Measurements from ENCODE around the gene POLR1A.

POLR1A gene

GRCh38 chr2:86019121-86019520, 86.6 kb downstream of the POLR1A start:
- DNase-seq: no peak

DNA sequence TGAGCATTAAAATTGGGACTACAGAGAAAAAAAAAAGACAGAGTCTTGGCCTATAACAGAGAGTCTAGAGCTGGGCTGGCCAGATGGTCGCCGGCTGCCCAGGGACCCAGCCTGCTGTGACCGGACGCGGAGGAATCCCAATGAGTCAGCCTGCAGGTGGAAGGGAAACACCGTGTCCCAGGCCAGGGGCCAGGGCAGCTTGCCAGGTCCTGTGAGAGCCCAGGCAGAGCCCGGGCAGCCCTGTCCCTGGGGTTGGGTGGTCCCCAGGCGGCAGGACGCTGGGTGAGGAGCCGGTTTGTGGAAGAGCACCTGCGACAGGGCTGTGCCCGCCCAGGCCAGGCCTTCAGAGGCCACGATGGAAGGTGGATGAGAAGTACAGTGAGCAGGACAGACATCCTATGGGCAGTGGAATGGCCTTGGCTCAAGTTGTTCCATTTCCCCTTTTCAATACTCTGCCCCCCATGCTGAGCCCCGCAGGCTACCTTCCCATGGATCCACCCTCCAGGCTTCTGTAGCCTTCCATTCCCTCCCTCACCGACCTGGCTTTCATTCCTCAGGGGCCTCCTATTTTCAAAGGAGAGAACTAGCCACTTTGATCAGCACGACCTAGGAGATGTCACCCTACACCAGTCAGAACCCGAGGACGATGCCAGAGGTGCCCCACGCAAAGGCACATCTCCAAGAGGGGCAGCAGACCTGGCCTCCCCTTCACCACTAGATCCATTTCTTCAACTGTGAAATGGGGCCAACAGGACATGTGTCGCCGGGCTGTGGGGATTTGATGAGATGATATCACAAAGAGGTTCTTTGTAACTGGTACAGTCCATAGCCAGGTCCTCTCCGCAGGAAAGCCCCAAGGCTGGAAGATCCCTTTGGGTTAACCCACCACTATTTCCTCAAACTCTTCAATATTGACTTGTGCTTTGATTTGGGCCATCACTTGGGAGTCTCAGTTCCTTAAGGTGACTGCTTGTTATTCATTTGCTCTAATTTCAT, 87.5 kb downstream of the POLR1A start:
- DNase-seq: no peak

DNA sequence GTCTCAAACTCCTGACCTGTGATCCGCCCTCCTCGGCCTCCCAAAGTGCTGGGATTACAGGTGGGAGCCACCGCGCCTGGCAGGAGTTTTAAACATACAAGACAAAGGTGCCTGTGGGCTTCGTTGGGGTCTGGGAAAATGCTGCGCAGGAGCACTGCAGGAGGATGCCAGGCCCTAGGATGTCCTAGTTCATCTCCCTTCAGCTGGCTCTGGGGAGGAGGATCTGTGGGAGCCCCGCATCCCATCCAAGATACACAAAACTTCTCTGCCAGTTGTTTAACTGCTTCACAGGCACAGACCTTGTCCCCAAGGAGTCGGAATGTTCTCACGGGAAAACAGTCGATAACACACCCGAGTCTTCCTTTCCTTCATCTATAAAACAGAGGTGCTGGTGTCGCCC, 89.1 kb downstream of the POLR1A start:
- no peak for DNase-seq

- no peak for DNase-seq
Observed at GRCh38 chr2:86015699-86016098, 90.0 kb downstream of the POLR1A start.

DNA sequence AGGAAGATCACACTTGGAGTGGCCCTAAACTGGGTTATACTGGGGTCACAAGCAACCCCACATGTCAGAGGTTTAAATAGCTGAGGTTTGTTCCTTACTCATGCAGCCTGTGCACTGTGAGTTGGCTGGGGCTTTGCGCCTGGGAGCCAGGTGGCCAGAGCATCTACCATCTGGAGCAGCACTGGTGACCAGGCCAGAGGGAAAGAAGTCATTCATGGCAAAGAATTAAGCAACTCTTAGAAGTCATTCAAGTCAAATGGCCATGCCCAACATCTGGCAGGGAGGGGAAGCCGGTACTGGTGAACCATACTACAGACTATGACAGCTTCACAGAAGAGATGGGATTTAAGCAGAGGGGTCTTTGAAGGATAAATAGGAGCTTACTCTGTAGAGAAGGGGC, 90.7 kb downstream of the POLR1A start:
- DNase-seq: no peak

- no peak for DNase-seq
Observed at GRCh38 chr2:86014493-86014892, 91.2 kb downstream of the POLR1A start.

GRCh38 chr2:86012007-86012712, 93.5 kb downstream of the POLR1A start:
- DNase-seq: no peak

GRCh38 chr2:86011449-86011941, 94.2 kb downstream of the POLR1A start:
- no peak for DNase-seq

- DNase-seq: no peak
Observed at GRCh38 chr2:86010083-86010482, 95.6 kb downstream of the POLR1A start.

DNA sequence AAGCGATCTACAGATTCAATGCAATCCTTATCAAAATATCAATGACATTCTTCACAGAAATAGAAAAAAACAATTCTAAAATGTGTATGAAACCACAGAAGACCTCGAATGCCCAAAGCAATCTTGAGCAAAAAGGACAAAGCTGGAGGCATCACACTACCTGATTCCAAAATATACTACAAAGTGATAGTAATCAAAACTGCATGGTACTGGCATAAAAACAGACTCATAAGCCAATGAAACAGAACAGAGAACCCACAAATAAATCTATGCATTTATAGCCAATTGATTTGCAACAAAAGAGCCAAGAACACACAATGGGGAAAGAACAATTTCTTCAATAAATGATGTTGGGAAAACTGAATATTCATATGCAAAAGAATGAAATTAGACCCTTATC, 99.2 kb downstream of the POLR1A start:
- no peak for DNase-seq

DNA sequence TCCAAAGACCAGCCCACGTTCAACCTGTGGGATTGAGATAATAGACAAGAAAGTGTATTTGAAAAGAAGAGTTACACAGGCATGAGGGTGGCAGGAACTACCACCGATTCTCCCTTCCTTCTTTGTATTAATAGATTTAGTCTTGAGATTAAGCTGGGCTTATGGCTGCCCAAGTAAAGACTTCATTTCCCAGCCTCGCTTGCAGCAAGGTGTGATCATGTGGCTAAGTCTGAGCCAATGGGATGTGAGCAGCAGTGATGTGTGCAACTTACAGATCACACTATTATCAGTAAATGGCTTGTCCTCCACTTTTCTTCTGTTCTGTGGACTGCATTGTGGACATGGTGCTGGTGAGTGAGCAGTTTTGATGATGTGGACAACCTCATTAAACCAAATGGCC, 101.7 kb downstream of the POLR1A start:
- no peak for DNase-seq

DNA sequence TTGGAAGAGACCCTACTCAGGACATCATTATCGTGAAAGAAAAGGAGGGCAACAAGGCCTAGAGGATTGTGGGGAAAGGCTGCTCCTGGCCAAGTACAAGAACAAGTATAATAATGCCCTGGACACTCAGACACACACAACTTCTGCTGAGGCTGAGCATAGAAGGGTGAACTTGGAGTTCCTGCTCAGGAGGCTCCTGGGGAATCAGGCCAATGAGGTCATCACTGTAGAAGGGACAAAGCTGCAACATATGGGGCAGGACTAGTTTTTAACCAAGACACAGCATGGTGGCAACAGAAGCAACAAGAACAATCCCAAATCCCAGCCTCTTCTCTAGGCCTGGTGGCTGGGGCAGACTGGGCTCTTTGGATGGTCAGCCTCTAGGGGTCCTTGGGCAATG, 102.6 kb downstream of the POLR1A start:
- no peak for DNase-seq

GRCh38 chr2:86002375-86002774, 103.3 kb downstream of the POLR1A start:
- no peak for DNase-seq

DNA sequence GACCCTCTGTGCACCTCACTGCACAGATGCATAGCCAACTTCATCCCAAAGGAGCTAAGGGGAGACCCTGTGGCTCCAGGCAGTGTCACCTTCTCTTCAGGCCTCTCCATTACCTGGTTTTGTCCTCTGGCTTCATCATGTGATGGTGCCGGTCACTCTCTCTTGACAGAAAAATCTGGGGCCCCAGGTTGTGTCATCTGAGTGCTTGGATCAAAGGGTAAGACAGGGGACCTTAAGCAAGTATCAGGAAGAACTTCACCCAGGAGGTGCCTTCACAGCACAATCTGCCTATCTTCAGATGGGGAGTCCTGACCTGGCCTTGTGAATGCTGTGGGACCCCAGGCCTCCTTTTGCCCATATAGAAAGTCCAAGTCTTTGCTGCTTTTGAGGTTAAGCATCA, 104.4 kb downstream of the POLR1A start:
- no peak for DNase-seq

DNA sequence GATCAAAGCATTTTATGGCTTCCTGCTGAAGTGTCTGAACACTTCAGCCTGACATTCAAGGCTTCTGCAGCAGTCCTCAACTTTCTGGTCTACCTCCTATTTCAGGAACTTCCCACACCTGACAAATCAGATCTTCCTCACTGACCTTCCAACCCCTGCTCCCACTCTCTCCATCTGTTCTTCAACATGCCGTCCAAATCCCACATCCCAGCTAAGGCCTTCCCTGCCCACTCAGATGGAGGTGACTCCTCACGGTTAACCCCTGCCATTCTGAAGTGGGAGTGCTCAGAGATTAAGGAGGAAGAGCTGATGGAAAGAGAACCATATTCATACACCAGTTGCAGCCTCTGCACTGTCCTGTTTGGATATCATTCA, 104.8 kb downstream of the POLR1A start:
- DNase-seq: no peak

DNA sequence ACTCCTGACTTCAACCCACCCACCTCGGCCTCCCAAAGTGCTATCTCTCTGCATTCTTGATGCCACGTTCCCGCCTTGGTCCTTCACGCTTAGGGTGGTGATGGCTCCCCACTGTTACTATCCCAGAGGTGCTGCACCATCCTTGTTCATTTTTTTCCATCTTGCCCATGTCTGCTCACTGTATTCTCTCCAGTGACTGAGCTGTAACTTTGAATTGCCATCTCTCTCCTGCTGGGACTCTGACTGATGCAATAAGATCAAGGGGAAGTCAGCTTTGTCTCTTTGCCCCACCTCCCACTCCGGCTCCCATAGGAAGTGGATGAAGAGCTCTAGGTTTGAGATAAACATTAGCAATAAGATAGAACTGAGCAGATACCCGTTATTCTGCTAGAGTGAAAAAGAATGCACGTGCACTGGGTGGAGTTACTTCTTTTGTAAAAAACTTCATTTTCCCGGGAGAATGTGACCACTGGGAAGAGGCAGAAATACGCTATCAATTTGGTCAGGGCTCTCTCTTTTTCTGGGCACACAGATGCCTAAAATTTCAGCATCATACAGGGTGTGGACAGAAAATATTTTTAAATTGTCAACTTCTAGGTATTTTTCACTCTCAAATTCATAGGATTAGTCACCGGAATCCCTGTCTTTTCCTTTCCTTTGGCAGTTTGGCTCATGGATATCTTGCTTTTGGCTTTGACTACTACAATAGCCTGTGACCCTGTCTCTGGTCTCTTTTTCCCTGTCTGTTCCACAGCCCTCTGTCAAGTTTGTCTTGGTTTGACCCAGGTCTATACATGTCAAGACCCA, 105.4 kb downstream of the POLR1A start:
- DNase-seq: no peak

DNA sequence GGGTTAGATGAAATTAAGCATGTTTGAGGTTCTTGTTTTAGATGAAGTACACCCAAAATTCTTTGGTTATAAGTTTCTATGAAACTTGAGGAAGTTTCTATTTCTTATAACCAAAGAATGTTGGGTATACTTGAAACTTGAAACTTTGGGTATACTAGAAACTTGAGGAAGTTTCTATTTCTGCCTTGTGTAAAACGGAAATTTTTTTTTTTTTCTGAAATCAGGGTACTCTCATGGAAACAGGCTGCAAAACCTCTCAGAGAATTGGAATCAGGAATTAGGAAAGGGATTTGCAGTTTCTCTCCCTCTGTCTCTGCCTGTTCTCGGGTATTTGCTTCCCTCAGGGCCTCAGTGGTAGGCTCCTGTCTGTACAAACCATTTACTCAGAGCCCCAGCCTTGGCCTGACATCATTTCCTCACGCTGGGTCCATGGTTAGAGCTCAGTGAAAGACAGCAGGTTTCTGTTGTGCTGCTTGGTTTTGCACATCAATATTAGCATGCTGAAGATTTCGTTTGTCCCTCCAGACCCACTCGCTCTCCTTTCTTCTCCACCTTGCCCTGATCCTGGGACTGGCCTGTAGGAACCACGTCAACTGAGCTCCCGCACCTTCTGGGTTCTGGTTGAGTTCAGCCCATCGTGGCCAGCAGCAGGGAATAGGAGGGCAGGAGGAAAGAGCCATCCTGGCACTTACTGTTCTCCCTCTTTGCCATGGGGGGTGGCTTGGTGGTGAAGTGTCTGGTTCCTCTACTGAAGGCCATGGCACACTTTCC, 106.4 kb downstream of the POLR1A start:
- no peak for DNase-seq

DNA sequence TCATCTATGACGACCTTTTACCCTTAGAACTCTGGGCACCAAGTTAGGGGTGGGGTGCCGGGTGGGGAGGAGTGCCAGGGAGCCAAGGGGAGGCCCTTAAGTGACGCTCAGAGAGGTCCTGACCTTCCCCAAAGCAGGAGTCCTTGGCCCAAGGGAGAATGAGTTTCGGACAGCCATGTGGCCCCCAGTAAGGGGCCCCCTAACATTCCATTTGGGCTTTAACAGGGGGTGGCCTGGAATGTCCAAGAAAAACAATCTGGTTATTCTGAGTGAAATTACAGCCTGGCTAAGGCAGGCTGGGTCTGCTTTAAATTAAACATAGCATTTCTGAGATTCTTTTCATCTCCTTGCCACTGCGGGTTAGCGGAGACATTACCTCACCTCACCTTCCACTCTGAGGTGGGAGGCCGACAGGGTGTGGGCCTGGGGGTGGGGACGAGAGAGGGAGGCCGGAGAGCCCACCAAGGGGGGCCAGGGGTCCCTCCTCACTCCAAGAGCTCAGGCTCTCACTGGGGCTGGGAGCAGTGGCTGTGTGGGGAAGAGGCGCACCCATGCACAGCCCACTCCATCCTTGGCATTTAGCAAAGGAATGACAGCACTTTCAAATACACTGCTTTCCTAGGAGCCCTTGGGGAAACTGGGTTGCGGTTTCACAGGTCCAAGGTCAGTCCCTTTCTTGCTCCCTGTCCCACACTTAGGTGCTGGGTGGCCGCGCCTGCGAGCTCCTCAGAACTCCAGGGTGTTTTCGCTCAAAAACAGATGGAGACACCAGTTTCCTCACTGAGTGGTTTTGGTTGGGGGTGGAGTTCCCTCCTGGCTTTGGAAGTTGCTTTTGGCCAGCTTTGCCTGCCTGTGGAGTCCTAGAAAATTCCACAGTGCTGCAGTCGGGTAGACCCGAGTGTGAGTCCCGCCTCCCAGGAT, 107.4 kb downstream of the POLR1A start:
- no peak for DNase-seq

GRCh38 chr2:85997017-85997970, 108.4 kb downstream of the POLR1A start:
- DNase-seq: no peak

GRCh38 chr2:85996591-85996990, 109.1 kb downstream of the POLR1A start:
- DNase-seq: no peak
